Measurements from ENCODE around the gene TADA2B.

TADA2B gene, protein sequence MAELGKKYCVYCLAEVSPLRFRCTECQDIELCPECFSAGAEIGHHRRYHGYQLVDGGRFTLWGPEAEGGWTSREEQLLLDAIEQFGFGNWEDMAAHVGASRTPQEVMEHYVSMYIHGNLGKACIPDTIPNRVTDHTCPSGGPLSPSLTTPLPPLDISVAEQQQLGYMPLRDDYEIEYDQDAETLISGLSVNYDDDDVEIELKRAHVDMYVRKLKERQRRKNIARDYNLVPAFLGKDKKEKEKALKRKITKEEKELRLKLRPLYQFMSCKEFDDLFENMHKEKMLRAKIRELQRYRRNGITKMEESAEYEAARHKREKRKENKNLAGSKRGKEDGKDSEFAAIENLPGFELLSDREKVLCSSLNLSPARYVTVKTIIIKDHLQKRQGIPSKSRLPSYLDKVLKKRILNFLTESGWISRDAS

DNA sequence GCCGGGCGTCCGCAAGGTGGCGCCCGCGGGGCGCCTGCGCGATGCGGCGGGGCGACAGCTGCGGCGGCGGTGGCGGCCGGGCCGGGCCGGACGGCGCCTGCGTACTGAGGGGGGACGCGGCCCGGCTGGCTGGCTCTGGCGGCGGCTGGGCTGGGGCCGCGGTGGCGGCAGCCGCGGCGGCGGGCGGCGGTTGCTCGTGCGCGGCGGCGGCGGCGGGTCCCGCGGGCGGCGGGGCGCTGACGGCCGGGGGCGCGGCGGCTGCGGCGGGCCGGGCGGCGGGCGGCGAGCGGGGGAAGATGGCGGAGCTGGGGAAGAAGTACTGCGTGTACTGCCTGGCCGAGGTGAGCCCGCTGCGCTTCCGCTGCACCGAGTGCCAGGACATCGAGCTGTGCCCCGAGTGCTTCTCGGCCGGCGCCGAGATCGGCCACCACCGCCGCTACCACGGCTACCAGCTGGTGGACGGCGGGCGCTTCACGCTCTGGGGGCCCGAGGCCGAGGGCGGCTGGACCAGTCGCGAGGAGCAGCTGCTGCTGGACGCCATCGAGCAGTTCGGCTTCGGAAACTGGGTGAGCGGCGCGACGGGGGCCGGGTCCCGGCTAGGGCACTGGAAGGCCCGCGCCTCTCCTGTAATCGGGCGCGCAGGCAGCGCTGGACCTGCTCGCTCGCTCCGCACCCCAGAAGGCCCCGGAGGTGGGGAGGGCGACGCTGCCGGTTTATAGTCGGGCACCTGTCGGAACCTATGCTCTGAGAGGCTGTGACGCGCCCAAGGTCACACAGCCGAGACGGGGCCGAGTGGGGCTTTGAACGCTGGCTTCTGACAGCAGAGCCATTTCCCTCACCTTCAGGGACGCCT, at the start of gene TADA2B:
TSS of gene TADA2B (plus strand) at position 89 of the 853 bp plus-strand sequence. CDS start at position 297, 208 bp downstream.
- POLR2A ChIA-PET = interaction anchor here (0.6 to 1.7 kb wide), 6 partner anchors 9 to 281 kb away, joined by 3 to 8 read pairs (median 4); partner anchors contain the start of genes GRPEL1 and TBC1D14
- no peak for DNase-seq (ENCODE audit: low read depth, low spot score)
- CTCF ChIA-PET = interaction anchor here (0.7 to 7.1 kb wide), 29 partner anchors 9 to 326 kb away, joined by 3 to 101 read pairs (median 5); partner anchors contain the start of genes GRPEL1 and TBC1D14
- TF ChIP-seq, protein P1, sequence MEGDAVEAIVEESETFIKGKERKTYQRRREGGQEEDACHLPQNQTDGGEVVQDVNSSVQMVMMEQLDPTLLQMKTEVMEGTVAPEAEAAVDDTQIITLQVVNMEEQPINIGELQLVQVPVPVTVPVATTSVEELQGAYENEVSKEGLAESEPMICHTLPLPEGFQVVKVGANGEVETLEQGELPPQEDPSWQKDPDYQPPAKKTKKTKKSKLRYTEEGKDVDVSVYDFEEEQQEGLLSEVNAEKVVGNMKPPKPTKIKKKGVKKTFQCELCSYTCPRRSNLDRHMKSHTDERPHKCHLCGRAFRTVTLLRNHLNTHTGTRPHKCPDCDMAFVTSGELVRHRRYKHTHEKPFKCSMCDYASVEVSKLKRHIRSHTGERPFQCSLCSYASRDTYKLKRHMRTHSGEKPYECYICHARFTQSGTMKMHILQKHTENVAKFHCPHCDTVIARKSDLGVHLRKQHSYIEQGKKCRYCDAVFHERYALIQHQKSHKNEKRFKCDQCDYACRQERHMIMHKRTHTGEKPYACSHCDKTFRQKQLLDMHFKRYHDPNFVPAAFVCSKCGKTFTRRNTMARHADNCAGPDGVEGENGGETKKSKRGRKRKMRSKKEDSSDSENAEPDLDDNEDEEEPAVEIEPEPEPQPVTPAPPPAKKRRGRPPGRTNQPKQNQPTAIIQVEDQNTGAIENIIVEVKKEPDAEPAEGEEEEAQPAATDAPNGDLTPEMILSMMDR (IDR thresholded peaks at IDR 0.05; ENCODE audit: insufficient read depth, low read length, missing control alignments) = peak; percentile 12
- peak within 1 kb of the TSS; percentile 80 for H3K4me3 ChIP-seq (ENCODE audit: low read depth, low read length)

- CTCF ChIA-PET = interaction anchor here (1.2 kb wide), 1 partner anchor 23 kb away, joined by 4 read pairs; no protein-coding TSS in a partner anchor
- no peak overlapping the region for H3K4me3 ChIP-seq (ENCODE audit: low read depth, low read length)
- TF ChIP-seq, protein P1 (IDR thresholded peaks at IDR 0.05; ENCODE audit: insufficient read depth, low read length, missing control alignments) = no peak
- POLR2A ChIA-PET = no interaction called here
- no peak for DNase-seq (ENCODE audit: low read depth, low spot score)
Observed at GRCh38 chr4:6996481-6996880, 46.7 kb upstream of the TADA2B start.

DNA sequence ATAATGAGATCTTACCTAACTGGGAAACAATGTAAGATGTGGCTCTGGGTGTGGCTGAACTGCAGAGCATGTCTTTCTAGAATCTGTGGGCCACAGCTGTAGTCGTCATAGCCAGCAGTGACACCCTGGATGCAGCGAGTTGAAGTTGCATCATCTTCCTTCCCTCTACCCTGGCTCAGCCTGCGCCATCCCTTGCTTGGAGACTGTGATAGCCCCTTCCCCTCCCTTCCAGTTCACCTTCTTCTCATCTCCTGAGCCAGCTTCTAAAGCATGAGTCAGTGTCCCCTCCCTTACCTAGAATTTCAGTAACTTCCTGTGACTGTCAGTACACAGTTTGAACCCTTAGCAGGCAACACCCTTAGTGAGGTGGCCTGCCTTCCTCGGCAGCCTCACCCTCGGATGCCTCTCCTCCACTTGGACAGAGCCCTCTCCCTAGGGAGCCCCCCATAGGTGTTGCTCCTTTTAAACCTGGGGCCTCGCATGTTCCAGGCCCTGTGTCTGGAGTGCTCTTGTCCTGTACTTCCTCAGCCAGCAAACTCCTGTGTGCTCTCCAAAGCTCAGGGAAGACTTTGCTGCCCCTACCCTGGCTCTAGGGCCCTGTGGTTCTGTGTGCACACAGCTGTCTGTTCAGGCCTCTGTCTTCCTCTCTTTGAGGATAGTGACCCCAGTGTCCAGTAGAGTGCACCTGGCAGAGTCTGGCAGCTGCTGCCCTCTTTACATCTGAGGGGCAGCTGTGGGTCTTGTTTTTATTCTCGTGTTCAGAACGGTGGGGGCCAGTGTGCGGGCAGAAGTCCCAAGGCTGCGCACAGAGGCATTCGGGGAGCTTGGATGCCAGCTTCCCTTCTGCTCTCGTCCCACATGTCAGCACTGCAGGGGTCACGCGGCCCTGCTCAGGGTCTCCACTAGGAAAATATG, 43.7 kb upstream of the TADA2B start:
- ChIA-PET CTCF (interaction anchor here (0.8 to 1.9 kb wide), 3 partner anchors 9 to 71 kb away, joined by 4 to 5 read pairs (median 4); no protein-coding TSS in a partner anchor), POLR2A (interaction anchor here (1.3 kb wide), 1 partner anchor 23 kb away, joined by 3 read pairs; no protein-coding TSS in a partner anchor)
- H3K4me3 ChIP-seq (ENCODE audit: low read depth, low read length) = no peak overlapping the region
- DNase-seq (ENCODE audit: low read depth, low spot score) = no peak
- TF ChIP-seq, protein P1 (IDR thresholded peaks at IDR 0.05; ENCODE audit: insufficient read depth, low read length, missing control alignments) = no peak

DNA sequence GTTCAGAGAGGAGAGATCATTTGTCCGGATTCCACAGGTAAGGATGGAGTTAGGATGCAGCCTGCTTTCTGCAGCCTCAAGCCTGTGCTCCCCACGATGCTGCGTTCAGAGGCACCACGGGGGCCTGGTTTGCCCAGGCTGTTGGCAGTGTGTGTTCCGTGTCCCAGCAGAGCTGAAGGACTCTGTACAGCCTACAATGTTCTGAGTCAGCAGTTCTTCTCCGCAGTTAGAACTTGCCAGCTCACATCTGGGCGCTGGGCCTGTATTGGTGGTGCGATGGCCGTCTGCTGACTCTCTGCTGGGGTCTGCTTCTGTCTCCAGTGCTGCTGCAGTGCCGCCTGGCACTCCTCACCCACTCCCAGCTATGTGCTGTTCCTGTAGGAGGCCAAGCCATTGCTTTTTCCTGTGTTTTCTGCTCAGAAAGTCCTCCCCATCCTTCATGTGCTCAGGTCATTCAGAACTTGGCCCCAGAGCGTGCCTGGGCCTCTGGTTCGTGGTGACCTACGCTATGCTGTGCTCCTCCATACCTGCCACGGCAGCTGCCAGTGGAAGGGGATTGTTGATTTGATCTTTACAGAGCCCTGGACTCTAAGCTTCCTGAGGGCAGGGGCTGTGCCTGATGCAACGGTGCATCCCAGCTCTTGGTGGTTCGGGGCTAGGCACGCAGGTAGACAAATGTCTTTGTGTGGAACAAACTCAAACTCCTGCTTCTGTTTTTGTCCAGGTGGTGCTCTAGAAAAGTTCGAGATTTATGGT, 42.6 kb upstream of the TADA2B start:
- TF ChIP-seq, protein P1 (IDR thresholded peaks at IDR 0.05; ENCODE audit: insufficient read depth, low read length, missing control alignments) = no peak
- no peak for DNase-seq (ENCODE audit: low read depth, low spot score)
- ChIA-PET POLR2A (interaction anchor here (1.3 kb wide), 1 partner anchor 22 kb away, joined by 3 read pairs; no protein-coding TSS in a partner anchor), CTCF (interaction anchor here (0.9 kb wide), 1 partner anchor 26 kb away, joined by 3 read pairs; no protein-coding TSS in a partner anchor)
- H3K4me3 ChIP-seq (ENCODE audit: low read depth, low read length) = no peak overlapping the region

DNA sequence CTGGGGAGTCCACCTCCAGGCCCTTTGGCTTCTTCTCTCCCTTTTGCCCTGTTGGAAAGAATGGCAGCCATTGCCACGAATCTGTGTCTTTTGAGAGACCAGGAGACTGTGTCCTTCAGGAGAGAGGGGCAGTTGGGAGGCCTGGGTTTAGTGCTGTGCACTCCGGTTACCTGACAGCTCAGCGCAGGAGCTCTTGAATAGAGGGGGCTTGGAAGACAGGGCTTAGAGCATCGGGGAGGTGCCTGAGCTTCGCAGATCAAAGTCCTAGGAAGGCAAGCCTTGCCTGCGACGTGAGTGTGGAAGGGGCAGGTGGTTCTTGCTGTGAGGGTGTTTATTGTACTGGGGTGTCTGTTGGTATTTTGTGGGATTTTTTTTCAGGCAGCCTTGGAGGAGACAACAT, 41.9 kb upstream of the TADA2B start:
- TF ChIP-seq, protein P1 (IDR thresholded peaks at IDR 0.05; ENCODE audit: insufficient read depth, low read length, missing control alignments) = no peak
- CTCF ChIA-PET = interaction anchor here (0.9 kb wide), 1 partner anchor 27 kb away, joined by 3 read pairs; no protein-coding TSS in a partner anchor
- H3K4me3 ChIP-seq (ENCODE audit: low read depth, low read length) = no peak overlapping the region
- no peak for DNase-seq (ENCODE audit: low read depth, low spot score)
- POLR2A ChIA-PET = no interaction called here
